ENCODE results near the gene GALNT10. TPM values are rescaled to one million over a fixed set of nuclear protein-coding genes. Genes with fewer than 3 reads are reported as not detected.

Gene GALNT10
- polyA plus RNA-seq, 2 of the 4 experiments (the other 2 are of a cell fraction), result 110 to 156 TPM

GRCh38 chr5:154309805-154310204, 119.3 kb downstream of the GALNT10 start:
- Histone ChIP-seq H3K27ac (peak overlapping the region; percentile 81 to 88), H3K4me1 (peaks cover 66% of the 10 kb centered on the region), H3K9me3 (peaks cover 12% of the 10 kb centered on the region), H3K4me2 (peak overlapping the region; percentile 64), H3K4me3 (no peak overlapping the region)
- CTCF ChIA-PET, result interaction anchor here (0.6 to 1.8 kb wide), 4 partner anchors 10 to 120 kb away, joined by 3 to 4 read pairs (median 3); partner anchors contain the start of gene GALNT10
- POLR2A ChIA-PET, result no interaction called here
- DNase-seq (ENCODE audit: low read depth in 1 of 2, low spot score in 1 of 2), result no peak
- ATAC-seq, result no peak
- no peak for FAIRE-seq
- 80% methylated on average over 8 of the region's 8 CpGs for WGBS (ENCODE audit: missing lambda C conversion rate)
- TF ChIP-seq HEYL (CRISPR knock-in tag; IDR thresholded peaks at IDR 0.05) (no peak), PHF8 (IDR thresholded peaks at IDR 0.05; ENCODE audit: borderline replicate concordance, low read depth) (no peak), EHF (CRISPR knock-in tag; IDR thresholded peaks at IDR 0.05) (no peak), EP300 (IDR thresholded peaks at IDR 0.05) (no peak), USF2 (IDR thresholded peaks at IDR 0.05) (no peak), ELK1 (IDR thresholded peaks at IDR 0.05; ENCODE audit: low read depth, low read length) (no peak), SMC3 (IDR thresholded peaks at IDR 0.05) (no peak), FOSL2 (IDR thresholded peaks at IDR 0.05) (no peak), FOSL2 (CRISPR knock-in tag; IDR thresholded peaks at IDR 0.05) (no peak), CBX2 (IDR thresholded peaks at IDR 0.05; ENCODE audit: borderline replicate concordance, low read depth) (no peak), RAD21 (conservative IDR thresholded peaks at IDR 0.05 in 1 of 2, IDR thresholded peaks at IDR 0.05 in 1 of 2) (no peak)

- Histone ChIP-seq H3K27ac (peak overlapping the region; percentile 67 to 79; a peak in 5 of 6 replicates), H3K4me2 (0 out of 3 replicates have a peak overlapping the region, but pooled peaks have one; percentile 41), H3K9me3 (no peaks in the 10 kb centered on the region), H3K4me3 (no peak overlapping the region), H3K4me1 (peaks cover 69% of the 10 kb centered on the region)
- ATAC-seq (no peak), DNase-seq (ENCODE audit: low read depth in 1 of 2, low spot score in 1 of 2) (no peak), FAIRE-seq (no peak)
- TF ChIP-seq ZFP36 (IDR thresholded peaks at IDR 0.05; ENCODE audit: borderline replicate concordance, partially characterized antibody) (no peak), CEBPB (IDR thresholded peaks at IDR 0.05) (peak; percentile 44 to 55; a peak in 3 of 4 replicates)
- POLR2A ChIA-PET, result no interaction called here
- WGBS (ENCODE audit: missing lambda C conversion rate), result 78% methylated on average over 5 of the region's 5 CpGs
- CTCF ChIA-PET, result interaction anchor here (0.7 to 1.5 kb wide), 3 partner anchors 42 to 131 kb away, joined by 3 read pairs; no protein-coding TSS in a partner anchor
These were observed 120.8 kb downstream of the GALNT10 start for GRCh38 chr5:154311362-154311761.

- TF ChIP-seq FOSB (CRISPR knock-in tag; IDR thresholded peaks at IDR 0.05) (no peak), NFE2L2 (conservative IDR thresholded peaks at IDR 0.05; ENCODE audit: low read length) (no peak), EP300 (IDR thresholded peaks at IDR 0.05) (no peak), JUN (IDR thresholded peaks at IDR 0.05) (no peak), KDM1A (IDR thresholded peaks at IDR 0.05; ENCODE audit: low read depth) (no peak)
- DNase-seq (ENCODE audit: low read depth in 1 of 2, low spot score in 1 of 2) (no peak), FAIRE-seq (no peak), ATAC-seq (no peak)
- Histone ChIP-seq H3K4me3 (no peak overlapping the region), H3K27ac (peak overlapping the region; percentile 67 to 79), H3K4me2 (peak overlapping the region; percentile 41), H3K4me1 (peaks cover 73% of the 10 kb centered on the region), H3K9me3 (no peaks in the 10 kb centered on the region)
- POLR2A ChIA-PET, result interaction anchor here (1.1 to 1.3 kb wide), 2 partner anchors 25 to 114 kb away, joined by 3 to 4 read pairs; no protein-coding TSS in a partner anchor
- CTCF ChIA-PET, result interaction anchor here (1.2 to 1.6 kb wide), 3 partner anchors 10 to 239 kb away, joined by 3 to 6 read pairs (median 3); no protein-coding TSS in a partner anchor
- WGBS (ENCODE audit: missing lambda C conversion rate), result 92% methylated on average over 3 of the region's 3 CpGs
These were observed 121.5 kb downstream of the GALNT10 start for GRCh38 chr5:154312000-154312399.

GRCh38 chr5:154312576-154312975, 122.0 kb downstream of the GALNT10 start:
- FAIRE-seq, result no peak
- ATAC-seq, result no peak
- peak in 1 of 2 experiments; percentile 21 for DNase-seq (ENCODE audit: low read depth in 1 of 2, low spot score in 1 of 2)
- H3K4me2 ChIP-seq, result peak overlapping the region; percentile 41
- TF ChIP-seq GATA3 (IDR thresholded peaks at IDR 0.05; ENCODE audit: borderline replicate concordance), result no peak
- no peak for TF ChIP-seq CEBPB (IDR thresholded peaks at IDR 0.05)
- no peak for TF ChIP-seq FOSL2 (IDR thresholded peaks at IDR 0.05)
- TF ChIP-seq FOSL2 (CRISPR knock-in tag; IDR thresholded peaks at IDR 0.05), result no peak
- TF ChIP-seq MAFK (IDR thresholded peaks at IDR 0.05; ENCODE audit: partially characterized antibody), result no peak
- no peak for TF ChIP-seq POLR2A (IDR thresholded peaks at IDR 0.05; ENCODE audit: low read length)
- no peak for TF ChIP-seq ZC3H11A (IDR thresholded peaks at IDR 0.05)
- no peak for TF ChIP-seq POLR2AphosphoS2 (conservative IDR thresholded peaks at IDR 0.05; ENCODE audit: low read length)
- TF ChIP-seq HEYL (CRISPR knock-in tag; IDR thresholded peaks at IDR 0.05), result no peak
- H3K4me1 ChIP-seq, result peaks cover 71% of the 10 kb centered on the region
- ChIA-PET CTCF (interaction anchor here (0.6 to 1.6 kb wide), 5 partner anchors 10 to 240 kb away, joined by 3 to 6 read pairs (median 3); no protein-coding TSS in a partner anchor), POLR2A (interaction anchor here (1.1 to 1.3 kb wide), 2 partner anchors 25 to 115 kb away, joined by 3 to 4 read pairs; no protein-coding TSS in a partner anchor)
- no peaks in the 10 kb centered on the region for H3K9me3 ChIP-seq
- H3K27ac ChIP-seq, result peak overlapping the region; percentile 67 to 79
- no peak overlapping the region for H3K4me3 ChIP-seq
